22Rv1 (cell line): ENCODE measurements around the gene C1R.

Experiments used
- H3K27ac ChIP-seq: fragments of 450-650 bp; 2 replicates; pipeline ENCODE4 v1.5.1; 2017
- ZFX ChIP-seq: fragments of 450-650 bp; IDR thresholded peaks from 2 replicates; pipeline ENCODE4 v1.6.1; 2017; ENCODE audit warnings: antibody characterized with exemption, borderline replicate concordance
- TF ChIP-seq, protein P1 (sequence below): fragments of 450-650 bp; IDR thresholded peaks from 2 replicates; pipeline ENCODE4 v1.5.1; 2017; ENCODE audit warnings: mild to moderate bottlenecking

The C1R gene

DNA sequence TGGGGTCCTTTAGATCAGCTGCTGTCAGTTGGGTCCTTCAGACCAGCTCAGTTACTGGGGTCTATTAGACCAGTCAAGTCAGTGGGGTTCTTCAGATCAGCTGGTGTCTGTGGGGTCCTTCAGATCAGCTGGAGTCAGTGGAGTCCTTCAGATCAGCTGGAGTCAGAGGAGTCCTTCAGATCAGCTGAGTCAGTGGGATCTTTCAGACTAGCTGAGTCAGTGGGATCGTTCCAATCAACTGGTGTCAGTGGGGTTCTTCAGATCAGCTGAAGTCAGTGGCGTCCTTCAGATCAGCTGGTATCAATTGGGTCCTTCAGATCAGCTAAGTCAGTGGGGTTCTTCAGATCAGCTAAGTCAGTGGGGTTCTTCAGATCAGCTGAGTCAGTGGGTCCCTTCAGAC, 59.3 kb downstream of the C1R start:
- TF ChIP-seq ZFX, result no peak
- TF ChIP-seq, protein P1, sequence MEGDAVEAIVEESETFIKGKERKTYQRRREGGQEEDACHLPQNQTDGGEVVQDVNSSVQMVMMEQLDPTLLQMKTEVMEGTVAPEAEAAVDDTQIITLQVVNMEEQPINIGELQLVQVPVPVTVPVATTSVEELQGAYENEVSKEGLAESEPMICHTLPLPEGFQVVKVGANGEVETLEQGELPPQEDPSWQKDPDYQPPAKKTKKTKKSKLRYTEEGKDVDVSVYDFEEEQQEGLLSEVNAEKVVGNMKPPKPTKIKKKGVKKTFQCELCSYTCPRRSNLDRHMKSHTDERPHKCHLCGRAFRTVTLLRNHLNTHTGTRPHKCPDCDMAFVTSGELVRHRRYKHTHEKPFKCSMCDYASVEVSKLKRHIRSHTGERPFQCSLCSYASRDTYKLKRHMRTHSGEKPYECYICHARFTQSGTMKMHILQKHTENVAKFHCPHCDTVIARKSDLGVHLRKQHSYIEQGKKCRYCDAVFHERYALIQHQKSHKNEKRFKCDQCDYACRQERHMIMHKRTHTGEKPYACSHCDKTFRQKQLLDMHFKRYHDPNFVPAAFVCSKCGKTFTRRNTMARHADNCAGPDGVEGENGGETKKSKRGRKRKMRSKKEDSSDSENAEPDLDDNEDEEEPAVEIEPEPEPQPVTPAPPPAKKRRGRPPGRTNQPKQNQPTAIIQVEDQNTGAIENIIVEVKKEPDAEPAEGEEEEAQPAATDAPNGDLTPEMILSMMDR, result no peak
- no peak overlapping the region for H3K27ac ChIP-seq

DNA sequence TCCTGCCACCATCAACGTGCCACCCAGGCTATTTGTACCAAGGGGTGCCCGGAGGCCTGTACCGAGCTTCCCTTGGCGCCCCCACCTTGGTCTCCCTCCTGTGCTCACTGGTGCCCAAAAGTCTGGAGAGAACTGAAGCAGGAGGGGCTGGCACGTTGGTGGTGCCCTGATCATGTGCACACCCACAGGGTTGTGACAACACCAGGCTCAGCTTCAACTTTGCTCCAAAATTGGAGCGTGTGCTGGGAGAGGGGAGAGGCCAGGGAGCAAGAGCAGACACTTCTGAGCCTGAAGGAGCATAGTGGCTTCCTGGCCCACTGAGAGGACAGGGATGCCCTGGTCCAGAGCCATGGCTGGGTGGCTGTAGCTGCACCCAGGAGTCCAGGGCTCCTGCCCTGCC, 60.9 kb downstream of the C1R start:
- TF ChIP-seq ZFX, result no peak
- TF ChIP-seq, protein P1, result no peak
- no peak overlapping the region for H3K27ac ChIP-seq
